Medulla oblongata (tissue), 1 donor: ENCODE results near the gene RBPJL.

Source experiments
- DNase-seq: peaks from one replicate; pipeline ENCODE4 v3.0.0-alpha.2; 2015; ENCODE audit errors: extremely low spot score

The RBPJL gene

DNA sequence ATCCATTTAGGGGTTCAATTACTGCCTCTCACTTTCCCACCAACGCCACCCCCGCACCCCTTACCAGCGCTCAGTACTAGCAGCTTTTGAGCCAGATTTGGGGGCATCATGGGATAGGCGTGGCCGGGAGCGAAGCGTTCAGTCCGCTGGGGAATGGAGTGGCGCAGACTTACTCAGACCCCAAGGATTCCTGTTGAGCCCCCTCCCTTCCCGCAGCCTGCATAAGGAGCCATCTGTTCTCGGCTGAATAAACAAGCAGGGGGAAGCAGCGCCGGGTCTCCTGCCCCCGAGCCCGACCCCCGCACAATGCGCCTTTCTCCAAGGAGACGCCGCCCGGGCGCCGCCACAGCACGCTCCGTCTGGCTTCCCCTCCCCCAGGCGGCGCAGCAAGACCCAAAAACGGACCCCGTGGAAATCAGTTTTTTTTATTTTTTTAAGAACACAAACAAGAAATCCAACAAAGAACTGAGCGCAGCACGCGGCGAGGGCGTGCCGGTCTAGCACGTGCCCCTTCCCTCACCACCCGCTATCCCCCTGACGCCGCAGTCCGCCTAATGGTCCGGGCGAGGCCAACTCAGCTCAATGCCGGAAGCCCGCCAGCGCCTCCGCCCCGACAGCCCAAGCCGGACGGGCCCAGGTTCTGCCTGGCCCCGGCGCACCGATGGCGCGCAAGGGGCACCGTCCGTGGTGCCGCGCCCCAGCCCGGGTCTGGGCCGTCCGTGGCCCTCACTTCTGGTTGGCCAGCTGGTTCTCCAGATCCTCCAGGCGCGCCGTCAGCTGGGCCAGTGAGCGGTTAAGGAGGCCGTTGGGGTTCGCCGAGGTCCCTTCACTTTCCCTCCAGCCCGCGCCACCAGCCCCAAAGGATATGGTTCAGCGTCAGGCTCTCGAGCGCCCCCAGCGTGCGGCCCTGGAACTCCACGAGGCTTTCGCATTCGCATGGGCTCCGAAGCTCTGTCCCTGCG, 13.3 kb upstream of the RBPJL start:
- DNase-seq, result peak; percentile 61

- DNase-seq, result no peak
These were observed 12.7 kb upstream of the RBPJL start for GRCh38 chr20:45294003-45294368.

DNA sequence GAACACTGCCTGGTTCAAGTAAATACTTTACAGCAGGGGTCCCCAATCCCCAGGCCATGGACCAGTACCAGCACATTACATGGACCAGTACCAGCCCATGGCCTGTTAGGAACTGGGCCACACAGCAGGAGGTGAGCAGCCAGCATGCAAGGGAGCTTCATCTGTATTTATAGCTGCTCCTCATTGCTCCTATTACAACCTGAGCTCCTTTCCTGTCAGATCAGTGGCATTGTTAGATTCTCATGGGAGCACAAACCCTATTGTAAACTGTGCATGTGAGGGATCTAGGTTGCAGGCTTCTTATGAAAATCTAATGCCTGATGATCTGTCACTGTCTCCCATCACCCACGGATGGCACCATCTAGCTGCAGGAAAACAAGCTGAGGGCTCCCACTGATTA, 12.0 kb upstream of the RBPJL start:
- DNase-seq, result no peak

DNA sequence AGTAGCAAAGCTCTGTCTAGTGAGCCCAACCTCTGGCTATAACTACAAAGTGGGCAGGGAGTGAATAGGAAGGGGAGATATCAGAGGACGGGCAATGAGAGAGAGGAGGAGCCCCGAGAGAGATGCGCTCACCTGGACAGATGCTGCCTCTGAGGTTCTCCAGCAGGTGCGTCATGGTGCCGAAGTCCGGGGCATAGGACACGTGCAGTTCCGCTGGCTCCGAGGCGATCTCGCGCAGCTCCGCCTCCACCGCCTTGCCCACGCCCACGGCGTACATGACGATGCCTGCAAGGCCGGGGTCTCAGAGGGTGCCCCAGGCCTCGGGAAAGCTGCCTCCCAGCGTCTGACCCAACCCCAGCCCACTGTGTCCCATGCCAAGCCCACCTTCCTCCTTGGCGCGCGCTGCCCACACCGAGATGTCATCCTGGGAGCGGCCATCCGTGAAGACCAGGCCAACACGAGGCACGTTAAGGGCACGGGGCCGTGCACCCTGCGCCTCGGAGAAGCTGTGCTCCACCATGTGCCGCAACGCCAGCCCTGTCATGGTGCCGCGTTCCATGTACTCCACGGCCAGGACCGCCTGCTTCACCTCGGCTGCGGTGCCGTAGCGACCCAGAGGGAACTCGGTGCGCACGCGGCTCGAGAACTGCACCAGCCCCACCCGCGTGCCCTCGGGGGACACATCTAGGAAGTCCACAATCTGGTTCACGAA, 8.7 kb upstream of the RBPJL start:
- no peak for DNase-seq

- no peak for DNase-seq
These were observed 6.9 kb upstream of the RBPJL start for GRCh38 chr20:45299786-45300185.

- no peak for DNase-seq
These were observed 5.7 kb upstream of the RBPJL start for GRCh38 chr20:45300961-45301360.

GRCh38 chr20:45301824-45302271, 4.8 kb upstream of the RBPJL start:
- DNase-seq, result no peak

GRCh38 chr20:45303586-45304463, 2.8 kb upstream of the RBPJL start:
- DNase-seq, result no peak

- no peak for DNase-seq
These were observed 2.1 kb upstream of the RBPJL start for GRCh38 chr20:45304464-45304999.

DNA sequence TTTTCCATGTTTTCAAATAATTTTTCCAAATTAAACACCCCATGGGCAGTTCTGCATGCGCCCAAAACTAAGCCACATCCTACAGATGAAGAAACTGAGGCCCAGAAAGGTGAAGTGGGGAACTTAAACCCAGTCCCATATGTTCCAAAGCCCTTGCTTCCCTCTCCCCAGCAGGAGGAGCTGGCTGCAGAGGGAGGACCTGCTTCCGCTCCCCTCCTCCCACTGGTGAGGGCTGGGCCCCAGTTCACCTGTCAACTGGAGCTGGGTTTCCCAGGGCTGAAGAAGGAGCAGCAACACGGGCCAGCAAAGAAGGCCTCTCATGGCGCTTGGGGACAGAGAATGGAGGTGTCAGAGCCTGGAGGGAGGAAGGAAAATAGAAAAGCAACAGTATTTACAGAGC, 1.4 kb upstream of the RBPJL start:
- DNase-seq, result no peak

DNA sequence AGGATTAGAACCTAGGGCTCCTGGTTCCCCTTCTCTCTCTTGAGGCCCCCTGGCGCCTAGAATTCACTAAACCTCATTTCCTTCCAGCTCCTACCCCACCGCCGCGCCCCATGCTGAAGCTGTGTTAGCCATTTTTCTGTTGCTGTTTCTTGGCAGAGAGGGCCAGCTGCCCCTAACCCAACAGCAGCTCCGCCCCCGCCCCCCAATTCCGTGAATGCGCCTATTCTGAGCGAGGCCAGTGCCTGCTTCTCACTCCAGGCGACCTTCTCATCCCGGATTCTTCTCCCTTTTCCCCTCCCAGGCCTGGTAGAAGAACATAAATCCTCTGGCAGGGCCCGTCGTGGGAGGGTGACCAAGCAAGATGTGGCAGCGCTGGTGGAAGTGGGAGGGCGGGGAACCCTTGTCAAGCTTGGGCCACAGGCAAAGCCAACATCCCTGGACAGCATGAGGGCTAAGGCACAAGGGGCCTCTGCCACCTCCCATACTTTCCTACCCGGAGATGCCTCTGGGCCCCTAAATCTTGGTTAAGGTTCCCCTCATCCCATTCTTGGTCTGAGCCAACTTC, 518 bp downstream of the RBPJL start:
- DNase-seq, result no peak

DNA sequence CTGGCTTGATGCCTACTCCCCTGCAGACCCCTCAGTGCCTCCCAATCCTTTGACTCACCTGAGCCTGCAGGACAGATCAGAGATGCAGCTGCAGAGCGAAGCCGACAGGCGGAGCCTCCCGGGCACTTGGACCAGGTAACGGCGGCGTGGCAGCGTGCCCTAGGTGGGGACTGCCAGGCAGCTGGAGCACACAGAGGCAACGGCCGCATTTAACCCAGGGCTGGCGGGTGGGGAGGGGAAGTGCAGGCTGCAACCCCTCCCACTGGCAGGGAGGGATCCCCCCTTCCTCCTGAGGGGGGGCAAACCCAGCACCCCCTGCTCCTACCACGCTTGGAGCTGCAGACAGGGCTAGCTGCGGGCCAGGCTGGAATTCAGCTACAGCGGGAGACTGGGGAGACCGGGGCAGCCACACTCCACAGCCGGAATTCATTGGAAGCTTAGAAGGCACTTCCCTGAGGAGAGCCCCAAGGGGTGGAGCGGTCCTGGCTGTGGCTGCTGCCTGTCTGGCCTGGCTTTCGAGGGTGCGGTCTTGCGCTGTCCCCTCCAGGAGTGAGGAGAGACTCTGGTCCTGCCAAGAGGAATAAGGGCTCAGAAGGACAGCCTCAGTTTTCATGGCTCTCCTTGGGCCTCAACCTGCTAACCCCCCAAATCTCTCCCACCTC, 1.6 kb downstream of the RBPJL start, which contains the start of gene MATN4:
Gene MATN4 (minus strand): TSS at position 183 of the 662 bp plus-strand sequence. CDS start 2,717 bp downstream, outside the sequence.
- no peak for DNase-seq

- DNase-seq, result no peak
These were observed 2.4 kb downstream of the RBPJL start for GRCh38 chr20:45309075-45309474.

DNA sequence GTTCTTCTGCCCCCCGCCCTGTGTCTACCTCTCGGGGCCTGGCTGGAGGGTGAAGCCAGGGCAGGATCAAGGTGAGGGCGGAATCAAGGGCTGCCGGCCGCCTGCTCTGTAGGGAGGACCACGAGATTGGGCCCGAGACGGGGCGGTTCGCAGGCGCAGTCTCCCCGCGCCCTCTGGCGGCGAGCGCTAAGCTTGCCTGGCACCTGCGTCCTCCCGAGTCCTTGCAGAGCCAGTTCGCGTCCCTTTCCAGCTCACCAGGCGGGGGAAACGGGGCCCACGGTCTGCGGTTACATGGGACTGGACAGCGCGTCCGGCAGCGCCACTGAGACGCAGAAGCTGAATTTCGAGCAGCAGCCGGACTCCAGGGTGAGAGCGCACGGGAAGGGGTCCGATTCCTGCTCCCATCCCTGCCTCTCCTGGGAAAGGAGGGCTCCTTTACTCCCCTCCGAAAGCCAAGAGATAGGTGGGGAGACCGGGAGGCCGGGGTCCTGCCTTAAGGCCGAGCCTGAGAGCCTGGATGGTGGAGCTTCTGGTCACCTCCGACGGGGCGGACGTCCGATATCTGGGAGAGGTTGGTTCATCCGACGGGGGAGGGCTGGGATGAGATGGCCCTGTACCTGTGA, 5.1 kb downstream of the RBPJL start:
- peak; percentile 27 for DNase-seq

DNA sequence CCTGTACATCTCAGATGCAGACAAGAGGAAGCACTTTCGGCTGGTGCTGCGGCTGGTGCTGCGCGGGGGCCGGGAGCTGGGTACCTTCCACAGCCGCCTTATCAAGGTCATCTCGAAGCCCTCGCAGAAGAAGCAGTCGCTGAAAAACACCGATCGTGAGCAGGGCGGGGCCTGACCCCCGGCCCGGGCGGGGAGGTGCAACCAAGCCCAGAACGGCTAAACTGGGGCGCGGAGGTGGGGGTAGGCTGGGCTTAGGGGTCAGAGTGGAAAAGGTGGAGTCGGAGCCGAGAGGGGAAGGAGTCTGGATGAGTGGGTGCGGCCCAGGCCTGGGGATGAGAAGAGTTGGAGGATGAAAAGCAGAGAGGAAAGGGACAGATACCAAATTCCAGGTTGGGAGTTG, 5.6 kb downstream of the RBPJL start:
- DNase-seq, result no peak

DNA sequence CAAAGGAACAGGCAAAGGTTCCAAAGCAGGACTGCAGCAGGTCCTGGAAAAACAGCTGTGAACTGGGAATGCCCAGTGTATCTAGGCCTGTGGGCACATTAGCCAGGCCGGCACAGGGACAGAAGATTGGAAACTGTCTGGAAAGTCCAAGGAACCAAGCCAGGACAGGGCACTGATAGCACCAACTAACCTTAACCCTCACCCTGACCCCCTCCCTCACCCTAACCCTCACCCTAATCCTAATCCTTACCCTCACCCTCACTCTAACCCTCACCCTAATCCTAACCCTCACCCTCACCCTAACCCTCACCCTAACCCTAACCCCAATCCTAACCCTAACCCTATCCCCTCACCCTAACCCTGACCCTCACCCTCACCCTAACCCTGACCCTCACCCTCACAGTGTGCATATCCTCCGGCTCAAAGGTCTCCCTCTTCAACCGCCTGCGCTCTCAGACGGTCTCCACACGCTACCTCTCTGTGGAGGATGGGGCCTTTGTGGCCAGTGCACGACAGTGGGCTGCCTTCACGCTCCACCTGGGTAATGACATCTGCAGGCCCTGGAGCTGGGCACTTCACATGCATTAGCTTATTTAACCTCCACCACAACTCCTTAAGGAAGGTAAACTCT, 6.5 kb downstream of the RBPJL start:
- DNase-seq, result no peak

DNA sequence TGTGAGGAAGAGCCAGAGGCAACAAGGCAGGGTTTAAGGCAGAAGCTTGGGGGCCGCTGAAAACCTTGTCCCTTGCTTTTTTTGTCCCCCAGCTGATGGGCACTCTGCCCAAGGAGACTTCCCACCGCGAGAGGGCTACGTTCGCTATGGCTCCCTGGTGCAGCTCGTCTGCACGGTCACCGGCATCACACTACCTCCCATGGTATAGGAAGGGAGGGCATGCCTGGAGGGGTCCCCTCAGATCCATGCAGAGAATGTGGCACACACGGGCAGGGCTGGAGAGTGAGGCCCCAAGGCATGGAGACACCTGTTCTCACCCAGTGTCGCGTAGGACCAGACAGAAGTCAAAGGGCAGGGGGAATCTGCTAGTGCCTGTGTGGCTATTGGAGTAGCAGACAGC, 7.3 kb downstream of the RBPJL start:
- no peak for DNase-seq

GRCh38 chr20:45315672-45316071, 9.0 kb downstream of the RBPJL start:
- no peak for DNase-seq

GRCh38 chr20:45316150-45317080, 9.8 kb downstream of the RBPJL start:
- DNase-seq, result no peak
